GM18526 (cell line): Measurements from ENCODE around the gene COL12A1.

Experiments
- POLR2A ChIP-seq: IDR thresholded peaks from 3 replicates; pipeline ENCODE4 v1.6.1; 2011; ENCODE audit not compliant: insufficient read length; ENCODE audit errors: extremely low read depth

Gene COL12A1

GRCh38 chr6:75107913-75108312 lies 97.9 kb downstream of the COL12A1 start:
- TF ChIP-seq POLR2A = no peak

GRCh38 chr6:75106426-75106825 lies 99.4 kb downstream of the COL12A1 start:
- no peak for TF ChIP-seq POLR2A

GRCh38 chr6:75103431-75103830 lies 102.4 kb downstream of the COL12A1 start:
- TF ChIP-seq POLR2A = no peak

- TF ChIP-seq POLR2A = no peak
Measured at GRCh38 chr6:75102301-75102700, 103.6 kb downstream of the COL12A1 start.

GRCh38 chr6:75101896-75102295 lies 104.0 kb downstream of the COL12A1 start:
- TF ChIP-seq POLR2A = no peak

- TF ChIP-seq POLR2A = no peak
Measured at GRCh38 chr6:75098709-75099108, 107.1 kb downstream of the COL12A1 start.

GRCh38 chr6:75096966-75097365 lies 108.9 kb downstream of the COL12A1 start:
- no peak for TF ChIP-seq POLR2A

GRCh38 chr6:75094614-75095200 lies 111.1 kb downstream of the COL12A1 start:
- TF ChIP-seq POLR2A = no peak

GRCh38 chr6:75091467-75092190 lies 114.2 kb downstream of the COL12A1 start:
- TF ChIP-seq POLR2A = no peak

- no peak for TF ChIP-seq POLR2A
Measured at GRCh38 chr6:75090576-75090975, 115.3 kb downstream of the COL12A1 start.

GRCh38 chr6:75089921-75090320 lies 115.9 kb downstream of the COL12A1 start:
- no peak for TF ChIP-seq POLR2A

- TF ChIP-seq POLR2A = no peak
Measured at GRCh38 chr6:75089151-75089897, 116.5 kb downstream of the COL12A1 start.

- TF ChIP-seq POLR2A = no peak
Measured at GRCh38 chr6:75085931-75086635, 119.8 kb downstream of the COL12A1 start.

GRCh38 chr6:75084872-75085381 lies 120.9 kb downstream of the COL12A1 start:
- TF ChIP-seq POLR2A = no peak

GRCh38 chr6:75084018-75084417 lies 121.8 kb downstream of the COL12A1 start:
- no peak for TF ChIP-seq POLR2A
